HFFc6 (cell line): ENCODE measurements around the gene GSG1L2. TPM values are rescaled to one million over a fixed set of nuclear protein-coding genes. Genes with fewer than 3 reads are reported as not detected.
"Not testable (repeated sequence)": the region's sequence is repeated elsewhere in the genome, so short reads cannot be mapped to it uniquely, and the experiment has no call there.

Source experiments
- DNase-seq: peaks from one replicate; pipeline ENCODE4 v3.0.0-alpha.2; 2018
- H3K27ac Mint-ChIP-seq: 2 replicates; pipeline ENCODE4 v1.8.0; 2020; ENCODE audit warnings: mild to moderate bottlenecking, mixed read lengths
- H3K27me3 Mint-ChIP-seq: 2 replicates; pipeline ENCODE4 v1.8.0; 2021; ENCODE audit warnings: mild to moderate bottlenecking, moderate library complexity, mixed read lengths; ENCODE audit not compliant: insufficient read depth
- H3K36me3 Mint-ChIP-seq: 2 replicates; pipeline ENCODE4 v1.8.0; 2021; ENCODE audit warnings: low read depth, mixed read lengths
- H3K4me1 Mint-ChIP-seq: 2 replicates; pipeline ENCODE4 v1.8.0; 2020; ENCODE audit warnings: low read depth, mixed read lengths
- H3K4me3 Mint-ChIP-seq: 2 replicates; pipeline ENCODE4 v1.8.0; 2020; ENCODE audit warnings: mild to moderate bottlenecking, moderate library complexity, mixed read lengths
- H3K9me3 Mint-ChIP-seq: 2 replicates; pipeline ENCODE4 v1.8.0; 2020; ENCODE audit warnings: mild to moderate bottlenecking, mixed read lengths
- total RNA-seq, 6 experiments: library from RNA; stranded (reverse); fragmentation: NEBNext Ultra II Directional; extraction: Animal tissue kit (Norgen Biotek cat#: 25700); gene quantifications; 2 replicates in 1 of 6; 3 replicates in 5 of 6; pipeline ENCODE4 v1.2.3, GENCODE V29; 2021
- TF ChIP-seq, protein P1 (sequence below): fragments of 200-600 bp; sonication (generic); IDR thresholded peaks from 2 replicates; pipeline ENCODE4 v1.5.0; 2021; ENCODE audit warnings: antibody characterized with exemption, mild to moderate bottlenecking

Gene GSG1L2
- total RNA-seq, 6 experiments from 2014 or later = not detected

DNA sequence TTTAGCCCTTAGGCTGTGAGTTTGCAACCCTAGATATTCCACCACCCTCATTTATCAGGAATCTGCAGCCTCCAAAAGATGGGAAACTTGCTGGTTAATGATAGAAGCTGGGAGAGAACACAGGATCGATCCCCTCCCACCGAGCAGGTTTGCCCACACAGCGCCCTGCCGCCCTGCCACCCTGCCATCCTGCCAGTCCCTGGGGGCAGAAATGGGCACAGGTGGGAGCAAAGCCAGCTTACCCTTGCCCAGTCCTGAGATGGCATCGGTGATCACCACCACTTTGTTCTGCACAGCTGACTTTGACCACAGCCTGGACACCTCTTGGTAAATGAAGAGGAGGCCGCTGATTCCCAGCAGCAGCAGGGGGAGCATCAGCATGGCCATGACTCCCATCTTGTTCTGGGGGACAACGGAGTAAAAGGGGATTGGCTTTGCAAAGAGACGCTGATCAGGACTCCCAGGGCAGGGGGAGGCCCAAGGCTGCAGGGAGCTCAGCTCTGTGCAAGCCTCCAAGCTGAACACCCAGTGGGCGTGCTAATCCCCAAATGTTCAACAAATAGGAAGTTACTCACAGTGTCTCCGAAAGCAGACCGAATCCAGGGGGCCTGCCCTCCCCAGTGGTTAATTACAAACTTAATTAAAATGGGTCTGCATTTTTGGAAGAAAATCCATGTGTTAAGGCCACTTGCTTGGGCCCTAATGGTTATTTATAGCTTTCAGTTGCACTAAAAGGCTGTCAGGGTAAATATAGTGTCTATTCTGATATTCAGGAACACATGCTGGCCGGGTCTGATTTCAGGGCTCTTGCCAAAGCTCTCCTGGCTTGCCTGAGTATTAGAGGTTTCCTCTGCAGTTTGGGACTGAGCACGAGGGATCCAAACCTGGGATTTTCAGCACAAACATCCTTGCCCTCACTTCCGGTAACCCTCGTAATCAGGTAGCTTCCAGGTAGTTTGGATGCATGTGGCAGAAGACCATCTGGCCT lies 30.7 kb downstream of the GSG1L2 start, which contains the start of gene DHRS7C:
DHRS7C (minus strand) TSS at position 704 of the 988 bp plus-strand sequence; CDS start at position 396, 308 bp downstream.
- H3K4me1 Mint-ChIP-seq = no peaks in the 10 kb centered on the region
- no peak within 1 kb of the TSS for H3K4me3 Mint-ChIP-seq
- DNase-seq = no peak
- no peak within 1 kb of the TSS for H3K27ac Mint-ChIP-seq
- peaks cover 6% of the 10 kb centered on the region; the same call in 1 of the 2 replicates for H3K9me3 Mint-ChIP-seq
- peaks cover 2% of the 10 kb centered on the region; the same call in 1 of the 2 replicates for H3K27me3 Mint-ChIP-seq
- no peaks in the 10 kb centered on the region for H3K36me3 Mint-ChIP-seq
- TF ChIP-seq, protein P1, sequence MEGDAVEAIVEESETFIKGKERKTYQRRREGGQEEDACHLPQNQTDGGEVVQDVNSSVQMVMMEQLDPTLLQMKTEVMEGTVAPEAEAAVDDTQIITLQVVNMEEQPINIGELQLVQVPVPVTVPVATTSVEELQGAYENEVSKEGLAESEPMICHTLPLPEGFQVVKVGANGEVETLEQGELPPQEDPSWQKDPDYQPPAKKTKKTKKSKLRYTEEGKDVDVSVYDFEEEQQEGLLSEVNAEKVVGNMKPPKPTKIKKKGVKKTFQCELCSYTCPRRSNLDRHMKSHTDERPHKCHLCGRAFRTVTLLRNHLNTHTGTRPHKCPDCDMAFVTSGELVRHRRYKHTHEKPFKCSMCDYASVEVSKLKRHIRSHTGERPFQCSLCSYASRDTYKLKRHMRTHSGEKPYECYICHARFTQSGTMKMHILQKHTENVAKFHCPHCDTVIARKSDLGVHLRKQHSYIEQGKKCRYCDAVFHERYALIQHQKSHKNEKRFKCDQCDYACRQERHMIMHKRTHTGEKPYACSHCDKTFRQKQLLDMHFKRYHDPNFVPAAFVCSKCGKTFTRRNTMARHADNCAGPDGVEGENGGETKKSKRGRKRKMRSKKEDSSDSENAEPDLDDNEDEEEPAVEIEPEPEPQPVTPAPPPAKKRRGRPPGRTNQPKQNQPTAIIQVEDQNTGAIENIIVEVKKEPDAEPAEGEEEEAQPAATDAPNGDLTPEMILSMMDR = no peak

DNA sequence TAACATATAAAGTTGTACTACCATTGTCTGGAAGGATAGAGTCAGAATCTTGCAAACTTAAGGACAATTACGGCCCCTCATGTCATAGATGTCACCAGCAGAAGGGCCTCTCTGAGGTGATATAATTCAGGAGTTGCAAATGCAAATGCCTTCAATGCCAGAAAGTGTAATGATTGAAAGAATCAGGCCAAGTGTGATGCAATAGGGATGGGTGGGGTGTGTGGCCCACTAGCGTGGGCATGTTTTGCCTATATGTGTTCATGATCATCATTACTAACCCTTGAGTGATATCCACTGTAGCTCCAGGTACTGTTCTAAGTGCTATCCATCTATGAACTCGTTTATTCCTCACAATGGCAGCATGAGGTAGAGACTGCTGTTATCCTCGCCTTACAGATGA lies 31.6 kb downstream of the GSG1L2 start:
- no peak for DNase-seq
- TF ChIP-seq, protein P1 = no peak
- Mint-ChIP-seq H3K4me1 (no peaks in the 10 kb centered on the region), H3K27me3 (peaks cover 2% of the 10 kb centered on the region; the same call in 1 of the 2 replicates), H3K4me3 (no peak overlapping the region), H3K9me3 (peaks cover 6% of the 10 kb centered on the region; the same call in 1 of the 2 replicates), H3K36me3 (no peaks in the 10 kb centered on the region), H3K27ac (no peak overlapping the region)

DNA sequence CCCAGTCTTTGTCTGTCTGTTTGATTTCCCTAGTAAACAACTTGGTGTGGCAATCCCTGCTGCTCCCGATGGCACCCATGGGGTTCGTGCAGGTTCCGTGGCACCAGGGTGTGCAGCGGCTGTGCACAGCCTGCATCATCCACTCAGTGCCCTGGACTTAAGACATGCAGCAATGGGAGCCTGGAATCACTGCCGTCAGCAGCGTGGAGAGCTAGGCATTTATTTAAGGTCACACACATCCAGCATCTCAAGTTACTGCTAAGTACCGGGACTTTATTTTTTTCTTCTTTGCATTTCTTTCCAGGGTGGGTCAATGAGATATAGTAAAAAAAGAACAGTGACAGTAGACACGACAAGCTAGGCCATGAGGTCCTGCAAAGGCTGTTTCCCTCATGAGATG lies 33.3 kb downstream of the GSG1L2 start:
- no peak overlapping the region for H3K27ac Mint-ChIP-seq
- TF ChIP-seq, protein P1 = no peak
- H3K4me3 Mint-ChIP-seq = no peak overlapping the region
- peaks cover 2% of the 10 kb centered on the region; the same call in 1 of the 2 replicates for H3K27me3 Mint-ChIP-seq
- no peaks in the 10 kb centered on the region; the same call in 1 of the 2 replicates for H3K9me3 Mint-ChIP-seq
- no peaks in the 10 kb centered on the region for H3K36me3 Mint-ChIP-seq
- H3K4me1 Mint-ChIP-seq = no peaks in the 10 kb centered on the region
- DNase-seq = no peak

DNA sequence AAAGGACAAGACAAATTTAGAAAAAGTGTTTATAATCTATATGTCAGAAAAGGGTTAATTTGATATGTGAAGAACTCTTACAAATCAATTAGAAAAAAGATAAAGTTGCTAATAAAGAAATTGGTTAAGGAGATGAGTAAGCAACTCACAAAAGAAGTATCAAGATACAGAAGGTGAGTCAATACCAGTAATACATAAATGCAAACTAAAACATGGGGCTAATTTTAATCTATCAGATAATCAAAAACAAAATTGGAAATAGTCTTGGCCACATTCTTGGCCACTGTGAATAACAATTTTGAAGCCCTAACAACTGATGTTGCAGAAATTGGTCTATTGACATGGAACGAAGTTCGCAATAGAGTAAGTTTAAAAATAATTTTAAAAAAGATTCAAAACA lies 37.3 kb downstream of the GSG1L2 start:
- Mint-ChIP-seq H3K27ac (no peak overlapping the region), H3K4me3 (no peak overlapping the region), H3K4me1 (no peaks in the 10 kb centered on the region), H3K36me3 (no peaks in the 10 kb centered on the region), H3K9me3 (no peaks in the 10 kb centered on the region; the same call in 1 of the 2 replicates), H3K27me3 (peaks cover 3% of the 10 kb centered on the region)
- DNase-seq = no peak
- TF ChIP-seq, protein P1 = no peak

DNA sequence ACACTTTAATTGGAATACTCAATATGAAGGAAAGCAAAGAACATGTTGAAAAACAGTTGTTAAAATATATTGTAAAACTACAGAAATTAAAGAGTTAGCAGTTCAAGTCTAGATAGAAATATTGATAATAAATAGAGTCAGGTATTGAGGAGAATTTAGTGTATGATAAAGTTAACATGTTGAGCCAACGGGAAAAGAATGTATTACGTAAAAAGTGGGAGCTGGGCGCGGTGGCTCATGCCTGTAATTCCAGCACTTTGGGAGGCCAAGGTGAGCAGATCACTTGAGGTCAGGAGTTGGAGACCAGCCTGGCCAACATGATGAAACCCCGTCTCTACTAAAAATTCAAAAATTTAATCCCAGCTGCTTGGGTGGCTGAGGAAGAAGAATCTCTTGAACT lies 38.4 kb downstream of the GSG1L2 start:
- H3K27ac Mint-ChIP-seq, H3K4me1 Mint-ChIP-seq, H3K4me3 Mint-ChIP-seq, H3K27me3 Mint-ChIP-seq, H3K9me3 Mint-ChIP-seq, H3K36me3 Mint-ChIP-seq, DNase-seq: not testable (repeated sequence)

DNA sequence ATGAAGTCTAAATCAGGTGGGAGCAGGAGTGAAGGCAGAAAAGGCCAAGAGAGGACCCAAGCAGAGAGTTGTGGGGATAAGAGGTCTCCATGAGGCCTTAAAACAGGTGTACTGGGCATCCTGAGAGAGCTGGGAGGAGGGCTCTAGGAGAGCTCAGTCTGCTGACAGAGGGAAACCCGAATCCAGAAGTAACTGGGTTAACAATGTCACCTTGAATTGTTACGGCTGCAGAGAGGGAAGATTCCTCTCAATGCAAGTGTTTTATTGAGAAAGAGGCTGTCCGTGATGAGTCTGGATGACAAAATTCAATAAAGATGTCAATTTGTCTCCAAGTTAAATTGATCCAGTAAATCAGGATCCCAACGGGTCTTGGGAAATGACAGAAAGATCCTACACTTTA lies 38.8 kb downstream of the GSG1L2 start:
- DNase-seq = no peak
- Mint-ChIP-seq H3K9me3 (no peaks in the 10 kb centered on the region; the same call in 1 of the 2 replicates), H3K27ac (no peak overlapping the region), H3K36me3 (no peaks in the 10 kb centered on the region), H3K27me3 (peaks cover 4% of the 10 kb centered on the region), H3K4me1 (no peaks in the 10 kb centered on the region), H3K4me3 (no peak overlapping the region)
- TF ChIP-seq, protein P1 = no peak
